ENCODE measurements around the gene ARHGAP15. TPM values are rescaled to one million over a fixed set of nuclear protein-coding genes. Genes with fewer than 3 reads are reported as not detected.

Gene ARHGAP15
- total RNA-seq, 4 donors from 2014 or later = 1.7 to 16.8 (median 3.7) TPM

GRCh38 chr2:143121957-143122356 is 7.3 kb upstream of the ARHGAP15 start:
- no peak for DNase-seq
- H3K36me3 ChIP-seq = no peaks in the 10 kb centered on the region
- intact Hi-C loops (cut with DNase I) = no loop called here
- no peak for TF ChIP-seq CTCF (IDR thresholded peaks at IDR 0.05)
- no peak for TF ChIP-seq POLR2A (IDR thresholded peaks at IDR 0.05)
- H3K27ac ChIP-seq = no peak overlapping the region
- no peaks in the 10 kb centered on the region for H3K9me3 ChIP-seq
- WGBS, 2 donors = 71 to 73% methylated on average over 2 of the region's 2 CpGs
- no peaks in the 10 kb centered on the region for H3K27me3 ChIP-seq
- H3K4me1 ChIP-seq = no peaks in the 10 kb centered on the region
- no peak overlapping the region for H3K4me3 ChIP-seq

GRCh38 chr2:143123911-143124310 is 5.3 kb upstream of the ARHGAP15 start:
- intact Hi-C loops (cut with DNase I) = no loop called here
- Histone ChIP-seq H3K9me3 (no peaks in the 10 kb centered on the region), H3K36me3 (no peaks in the 10 kb centered on the region), H3K4me1 (no peaks in the 10 kb centered on the region), H3K27ac (no peak overlapping the region), H3K27me3 (no peaks in the 10 kb centered on the region), H3K4me3 (no peak overlapping the region)
- TF ChIP-seq POLR2A (IDR thresholded peaks at IDR 0.05) = no peak
- TF ChIP-seq CTCF (IDR thresholded peaks at IDR 0.05) = no peak
- DNase-seq = no peak
- 34 to 41% methylated on average over 4 of the region's 4 CpGs for WGBS, 2 donors

GRCh38 chr2:143124445-143124844 is 4.8 kb upstream of the ARHGAP15 start:
- TF ChIP-seq CTCF (IDR thresholded peaks at IDR 0.05) (no peak), POLR2A (IDR thresholded peaks at IDR 0.05) (no peak)
- H3K36me3 ChIP-seq = no peaks in the 10 kb centered on the region
- H3K4me1 ChIP-seq = no peaks in the 10 kb centered on the region
- H3K27ac ChIP-seq = no peak overlapping the region
- WGBS, 2 donors = 68 to 83% methylated on average over 2 of the region's 2 CpGs
- DNase-seq = no peak
- H3K9me3 ChIP-seq = no peaks in the 10 kb centered on the region
- intact Hi-C loops (cut with DNase I) = no loop called here
- H3K27me3 ChIP-seq = no peaks in the 10 kb centered on the region
- H3K4me3 ChIP-seq = no peak overlapping the region

GRCh38 chr2:143125717-143126116 is 3.5 kb upstream of the ARHGAP15 start:
- H3K4me1 ChIP-seq = no peaks in the 10 kb centered on the region
- H3K36me3 ChIP-seq = no peaks in the 10 kb centered on the region
- no peak overlapping the region for H3K4me3 ChIP-seq
- no peaks in the 10 kb centered on the region for H3K9me3 ChIP-seq
- no peaks in the 10 kb centered on the region for H3K27me3 ChIP-seq
- no peak for TF ChIP-seq CTCF (IDR thresholded peaks at IDR 0.05)
- TF ChIP-seq POLR2A (IDR thresholded peaks at IDR 0.05) = no peak
- intact Hi-C loops (cut with DNase I) = no loop called here
- 51 to 56% methylated on average over 2 of the region's 2 CpGs for WGBS, 2 donors
- DNase-seq = no peak
- no peak overlapping the region for H3K27ac ChIP-seq

- intact Hi-C loops (cut with DNase I) = no loop called here
- H3K4me3 ChIP-seq = no peak overlapping the region
- no peak for DNase-seq
- no peak for TF ChIP-seq POLR2A (IDR thresholded peaks at IDR 0.05)
- TF ChIP-seq CTCF (IDR thresholded peaks at IDR 0.05) = no peak
- no peaks in the 10 kb centered on the region for H3K4me1 ChIP-seq
- no peaks in the 10 kb centered on the region for H3K9me3 ChIP-seq
- no peaks in the 10 kb centered on the region for H3K27me3 ChIP-seq
- no peak overlapping the region for H3K27ac ChIP-seq
- 52% methylated on average over 2 of the region's 2 CpGs for WGBS, 2 donors
- no peaks in the 10 kb centered on the region for H3K36me3 ChIP-seq
These were observed 3.1 kb downstream of the ARHGAP15 start for GRCh38 chr2:143132355-143132754.

Data from esophagus squamous epithelium (tissue), 5 donors.